ENCODE data around the gene ABT1. TPM values are rescaled to one million over a fixed set of nuclear protein-coding genes. Genes with fewer than 3 reads are reported as not detected.

The ABT1 gene
- total and polyA plus RNA-seq, 2 of the 8 experiments (the other 6 are each of a cell fraction or from before 2014, with no cell fraction given), result 20.5 to 30.7 TPM

DNA sequence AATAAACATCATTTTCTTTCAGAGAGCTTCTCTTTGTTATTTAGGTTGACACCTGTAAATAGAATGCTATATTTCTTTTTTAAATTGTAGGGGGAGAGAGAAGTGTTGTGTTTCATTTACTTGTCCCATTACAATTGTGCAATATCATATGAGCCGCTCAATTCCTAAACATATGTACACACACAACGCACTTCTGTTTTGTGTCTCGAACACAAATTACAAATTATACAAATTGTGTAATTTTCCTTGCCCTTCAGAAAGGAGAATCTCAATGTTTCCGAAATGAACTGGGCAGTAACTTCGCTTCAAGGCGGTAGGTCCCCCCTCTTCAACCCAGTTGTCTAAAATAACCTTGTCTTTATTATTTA, 2.6 kb upstream of the ABT1 start (continued):
- no peak for TF ChIP-seq NRF1 (IDR thresholded peaks at IDR 0.05; ENCODE audit: low read depth, low read length)
